Ascending aorta (tissue), 2 donors: Measurements from ENCODE around the gene METRN. TPM values are rescaled to one million over a fixed set of nuclear protein-coding genes. Genes with fewer than 3 reads are reported as not detected.

ENCODE experiments used
- DNase-seq, 2 donors: peaks; one replicate each; pipeline ENCODE4 v3.0.0-alpha.2; 2019; ENCODE audit warnings: low spot score in 2 of 2
- H3K27ac ChIP-seq, 2 donors: fragments of 200-600 bp; sonication (generic); one replicate each; pipeline ENCODE4 v1.5.1; 2016 to 2017; ENCODE audit warnings: mild to moderate bottlenecking in 1 of 2
- H3K27me3 ChIP-seq: fragments of 200-600 bp; sonication (generic); one replicate; pipeline ENCODE4 v1.5.1; 2017
- H3K36me3 ChIP-seq, 2 donors: fragments of 200-600 bp; sonication (generic); one replicate each; pipeline ENCODE4 v1.5.1; 2016
- H3K4me1 ChIP-seq, 2 donors: fragments of 200-600 bp; sonication (generic); one replicate each; pipeline ENCODE4 v1.5.1; 2016 to 2017; ENCODE audit warnings: mild to moderate bottlenecking in 1 of 2
- H3K4me3 ChIP-seq, 2 donors: fragments of 200-600 bp; sonication (generic); one replicate each; pipeline ENCODE4 v1.5.1; 2016 to 2017; ENCODE audit warnings: mild to moderate bottlenecking in 1 of 2
- H3K9me3 ChIP-seq, 2 donors: fragments of 200-600 bp; sonication (generic); one replicate each; pipeline ENCODE4 v1.5.1; 2016
- CTCF ChIP-seq, 3 experiments: fragments of 200-600 bp in 2 of 3; fragments of 450-650 bp in 1 of 3; sonication (generic) in 2 of 3; IDR thresholded peaks; one replicate each; pipeline ENCODE4 v1.5.1; 2016 to 2019; ENCODE audit warnings: antibody characterized with exemption in 3 of 3, mild to moderate bottlenecking in 1 of 3, moderate library complexity in 1 of 3
- intact Hi-C: fragments of 100-400 bp; cut with DNase I; formaldehyde crosslinking; loops from one replicate; pipeline ENCODE4 v1.15.1; 2023
- total RNA-seq: library from RNA; depleted of rRNA; stranded (reverse); fragments of >200 nt; gene quantifications from one replicate; pipeline ENCODE4 v1.1.0, GENCODE V29; 2016

The METRN gene
- total RNA-seq, 1 donor from 2014 or later: 118 TPM

- DNase-seq: no peak
- H3K4me1 ChIP-seq: peaks cover 4 to 11% of the 10 kb centered on the region in 2 donors
- H3K4me3 ChIP-seq: no peak overlapping the region
- peaks cover 43 to 76% of the 10 kb centered on the region in 2 donors for H3K36me3 ChIP-seq
- intact Hi-C loops: no loop called here
- no peak overlapping the region for H3K27ac ChIP-seq
- H3K9me3 ChIP-seq: no peaks in the 10 kb centered on the region
- H3K27me3 ChIP-seq: no peaks in the 10 kb centered on the region
- TF ChIP-seq CTCF (IDR thresholded peaks at IDR 0.05): no peak
These were observed 20.3 kb downstream of the METRN start for GRCh38 chr16:734981-735881.

GRCh38 chr16:735982-736453 is 21.1 kb downstream of the METRN start:
- Histone ChIP-seq H3K27ac (no peak overlapping the region), H3K36me3 (peaks cover 43 to 71% of the 10 kb centered on the region in 2 donors), H3K27me3 (no peaks in the 10 kb centered on the region), H3K4me1 (peaks cover 4 to 14% of the 10 kb centered on the region in 2 donors), H3K4me3 (no peak overlapping the region), H3K9me3 (no peaks in the 10 kb centered on the region)
- intact Hi-C loops: no loop called here
- TF ChIP-seq CTCF (IDR thresholded peaks at IDR 0.05): no peak
- DNase-seq: no peak

GRCh38 chr16:736936-737481 is 22.1 kb downstream of the METRN start:
- no peak for DNase-seq
- Histone ChIP-seq H3K4me3 (no peak overlapping the region), H3K27ac (no peak overlapping the region), H3K36me3 (peaks cover 42 to 61% of the 10 kb centered on the region in 2 donors), H3K9me3 (no peaks in the 10 kb centered on the region), H3K4me1 (peaks cover 4 to 17% of the 10 kb centered on the region in 2 donors), H3K27me3 (no peaks in the 10 kb centered on the region)
- intact Hi-C loops: no loop called here
- no peak for TF ChIP-seq CTCF (IDR thresholded peaks at IDR 0.05)

- DNase-seq: no peak
- H3K27me3 ChIP-seq: no peaks in the 10 kb centered on the region
- H3K4me3 ChIP-seq: peak overlapping the region; percentile 79 to 90
- H3K27ac ChIP-seq: no peak overlapping the region
- H3K9me3 ChIP-seq: no peaks in the 10 kb centered on the region
- intact Hi-C loops: loop anchor here (2.0 kb wide), 2 partner anchors 25 to 49 kb away; partner anchors contain the start of genes CHTF18, METRN and RPUSD1
- H3K4me1 ChIP-seq: peaks cover 4 to 17% of the 10 kb centered on the region in 2 donors
- peaks cover 20 to 33% of the 10 kb centered on the region in 2 donors for H3K36me3 ChIP-seq
- no peak for TF ChIP-seq CTCF (IDR thresholded peaks at IDR 0.05)
These were observed 24.9 kb downstream of the METRN start for GRCh38 chr16:739560-740458.

- H3K9me3 ChIP-seq: no peaks in the 10 kb centered on the region
- no peak for DNase-seq
- H3K27me3 ChIP-seq: no peaks in the 10 kb centered on the region
- no peak for TF ChIP-seq CTCF (IDR thresholded peaks at IDR 0.05)
- peak overlapping the region; percentile 39 to 46 for H3K27ac ChIP-seq
- H3K36me3 ChIP-seq: peaks cover 16 to 27% of the 10 kb centered on the region in 2 donors
- intact Hi-C loops: loop anchor here (2.0 kb wide), 2 partner anchors 26 to 48 kb away; partner anchors contain the start of genes CHTF18, METRN and RPUSD1
- peak overlapping the region; percentile 79 to 90 for H3K4me3 ChIP-seq
- peaks cover 4 to 17% of the 10 kb centered on the region in 2 donors for H3K4me1 ChIP-seq
These were observed 25.5 kb downstream of the METRN start for GRCh38 chr16:740459-740763.
